Karpas-422 (cell line): ENCODE data around the gene C16orf96. TPM values are rescaled to one million over a fixed set of nuclear protein-coding genes. Genes with fewer than 3 reads are reported as not detected.

ENCODE experiments used
- DNase-seq: peaks from one replicate; pipeline ENCODE4 v3.0.0-alpha.2; 2015
- H2AFZ ChIP-seq: fragments of 200-600 bp; sonication (generic); 2 replicates; pipeline ENCODE4 v1.6.1; 2014; ENCODE audit warnings: antibody characterized with exemption, low read length, mixed read lengths
- H3K27ac ChIP-seq: fragments of 200-600 bp; sonication (generic); 2 replicates; pipeline ENCODE4 v1.5.1; 2014; ENCODE audit warnings: mild to moderate bottlenecking, low read length, moderate library complexity
- H3K27me3 ChIP-seq: fragments of 200-600 bp; sonication (generic); 2 replicates; pipeline ENCODE4 v1.6.1; 2014; ENCODE audit warnings: low read length, mixed read lengths
- H3K36me3 ChIP-seq: fragments of 200-600 bp; sonication (generic); 2 replicates; pipeline ENCODE4 v1.6.1; 2014; ENCODE audit warnings: low read length, mixed read lengths; ENCODE audit not compliant: insufficient read depth
- H3K4me1 ChIP-seq: fragments of 200-600 bp; sonication (generic); 2 replicates; pipeline ENCODE4 v1.6.1; 2014; ENCODE audit warnings: mild to moderate bottlenecking, low read length, mixed read lengths
- H3K4me2 ChIP-seq: fragments of 200-600 bp; sonication (generic); 2 replicates; pipeline ENCODE4 v1.6.1; 2014; ENCODE audit warnings: low read length, low read depth, mild to moderate bottlenecking; ENCODE audit not compliant: poor library complexity, severe bottlenecking
- H3K4me3 ChIP-seq: fragments of 200-600 bp; sonication (generic); 2 replicates; pipeline ENCODE4 v1.5.1; 2014; ENCODE audit warnings: mild to moderate bottlenecking, antibody characterized with exemption, low read length, mixed read lengths
- H3K79me2 ChIP-seq: fragments of 200-600 bp; sonication (generic); 2 replicates; pipeline ENCODE4 v1.6.1; 2014; ENCODE audit warnings: mild to moderate bottlenecking, low read length, mixed read lengths
- H3K9ac ChIP-seq: fragments of 200-600 bp; sonication (generic); 2 replicates; pipeline ENCODE4 v1.6.0; 2014; ENCODE audit warnings: low read length
- H3K9me2 ChIP-seq: fragments of 200-600 bp; sonication (generic), shearing (Covaris generic); replicated peaks from 2 replicates; pipeline ENCODE4 v1.6.0; 2014; ENCODE audit warnings: mild to moderate bottlenecking, low read length, moderate library complexity; ENCODE audit not compliant: insufficient read depth
- H3K9me3 ChIP-seq: fragments of 300-700, 200-600 bp; sonication (generic); 2 replicates; pipeline ENCODE4 v1.6.1; 2014; ENCODE audit warnings: low read length, mixed read lengths
- H4K20me1 ChIP-seq: fragments of 200-600 bp; sonication (generic); 2 replicates; pipeline ENCODE4 v1.6.1; 2014; ENCODE audit warnings: mild to moderate bottlenecking, antibody characterized with exemption, low read length, low read depth; ENCODE audit not compliant: insufficient read depth
- total RNA-seq: library from RNA; depleted of rRNA; stranded (reverse); fragments of >200 nt; shearing (Covaris generic); gene quantifications from 2 replicates; pipeline ENCODE4 v1.2.3, GENCODE V29; 2014; ENCODE audit warnings: low replicate concordance

The C16orf96 gene
- total RNA-seq, 1 experiment from 2014 or later, result not detected

- no peak overlapping the region for H3K4me2 ChIP-seq
- H3K9me2 ChIP-seq, result no peaks in the 10 kb centered on the region
- H3K4me1 ChIP-seq, result no peaks in the 10 kb centered on the region
- no peak overlapping the region for H3K9ac ChIP-seq
- H3K4me3 ChIP-seq, result no peak overlapping the region
- H3K36me3 ChIP-seq, result no peaks in the 10 kb centered on the region
- no peaks in the 10 kb centered on the region; the same call in none of the 2 replicates for H3K9me3 ChIP-seq
- H2AFZ ChIP-seq, result no peak overlapping the region
- no peaks in the 10 kb centered on the region for H3K79me2 ChIP-seq
- DNase-seq, result no peak
- no peaks in the 10 kb centered on the region for H3K27me3 ChIP-seq
- no peak overlapping the region for H3K27ac ChIP-seq
- no peaks in the 10 kb centered on the region for H4K20me1 ChIP-seq
Measured at GRCh38 chr16:4537376-4538343, 18.5 kb upstream of the C16orf96 start.

- Histone ChIP-seq H4K20me1 (no peaks in the 10 kb centered on the region), H3K9me2 (no peaks in the 10 kb centered on the region), H3K4me2 (no peak within 1 kb of the TSS), H2AFZ (no peak within 1 kb of the TSS), H3K9me3 (no peaks in the 10 kb centered on the region; the same call in none of the 2 replicates), H3K9ac (no peak within 1 kb of the TSS), H3K27ac (no peak within 1 kb of the TSS), H3K79me2 (no peaks in the 10 kb centered on the region), H3K4me1 (no peaks in the 10 kb centered on the region), H3K36me3 (no peaks in the 10 kb centered on the region), H3K4me3 (no peak within 1 kb of the TSS), H3K27me3 (no peaks in the 10 kb centered on the region)
- DNase-seq, result no peak
Measured at GRCh38 chr16:4538350-4539235, 17.5 kb upstream of the C16orf96 start, which contains the start of gene CDIP1. Gene CDIP1, minus strand, starts transcription at chr16:4538773. Its CDS starts 24,643 bp downstream, at chr16:4514130.

GRCh38 chr16:4539716-4540284 lies 16.3 kb upstream of the C16orf96 start:
- Histone ChIP-seq H3K9me2 (no peaks in the 10 kb centered on the region), H4K20me1 (no peaks in the 10 kb centered on the region), H3K36me3 (no peaks in the 10 kb centered on the region), H2AFZ (no peak overlapping the region), H3K4me2 (no peak overlapping the region), H3K9me3 (no peaks in the 10 kb centered on the region; the same call in none of the 2 replicates), H3K79me2 (no peaks in the 10 kb centered on the region), H3K4me3 (no peak overlapping the region), H3K4me1 (peaks cover 4% of the 10 kb centered on the region; the same call in 1 of the 2 replicates), H3K27ac (no peak overlapping the region), H3K27me3 (no peaks in the 10 kb centered on the region), H3K9ac (no peak overlapping the region)
- DNase-seq, result no peak

- Histone ChIP-seq H2AFZ (no peak overlapping the region), H3K9me2 (no peaks in the 10 kb centered on the region), H3K4me3 (no peak overlapping the region), H3K4me2 (no peak overlapping the region), H3K9me3 (no peaks in the 10 kb centered on the region; the same call in none of the 2 replicates), H3K79me2 (no peaks in the 10 kb centered on the region), H3K27me3 (no peaks in the 10 kb centered on the region), H3K27ac (no peak overlapping the region), H3K36me3 (no peaks in the 10 kb centered on the region), H3K9ac (no peak overlapping the region), H3K4me1 (peaks cover 12% of the 10 kb centered on the region), H4K20me1 (no peaks in the 10 kb centered on the region)
- DNase-seq, result peak; percentile 40
Measured at GRCh38 chr16:4544473-4544872, 11.7 kb upstream of the C16orf96 start.

- H2AFZ ChIP-seq, result no peak overlapping the region
Measured at GRCh38 chr16:4548124-4548523, 8.0 kb upstream of the C16orf96 start.

GRCh38 chr16:4550591-4550990 lies 5.5 kb upstream of the C16orf96 start:
- Histone ChIP-seq H4K20me1 (no peaks in the 10 kb centered on the region), H3K9ac (no peak overlapping the region), H3K36me3 (no peaks in the 10 kb centered on the region), H3K4me1 (peaks cover under 1% of the 10 kb centered on the region), H3K4me3 (no peak overlapping the region), H3K27me3 (no peaks in the 10 kb centered on the region), H3K27ac (no peak overlapping the region), H3K9me3 (no peaks in the 10 kb centered on the region), H3K4me2 (no peak overlapping the region), H2AFZ (no peak overlapping the region), H3K9me2 (no peaks in the 10 kb centered on the region), H3K79me2 (no peaks in the 10 kb centered on the region)
- DNase-seq, result peak; percentile 35

More at GRCh38 chr16:4548124-4548523, 8.0 kb upstream of the C16orf96 start:
- Histone ChIP-seq H3K27ac (no peak overlapping the region), H3K4me2 (no peak overlapping the region), H3K4me3 (no peak overlapping the region), H3K4me1 (peaks cover 12% of the 10 kb centered on the region), H3K36me3 (no peaks in the 10 kb centered on the region), H4K20me1 (no peaks in the 10 kb centered on the region), H3K27me3 (no peaks in the 10 kb centered on the region), H3K79me2 (no peaks in the 10 kb centered on the region), H3K9me3 (no peaks in the 10 kb centered on the region), H3K9ac (no peak overlapping the region), H3K9me2 (no peaks in the 10 kb centered on the region)
- peak; percentile 36 for DNase-seq

- Histone ChIP-seq H3K36me3 (no peaks in the 10 kb centered on the region), H4K20me1 (no peaks in the 10 kb centered on the region), H3K9ac (no peak overlapping the region), H3K27me3 (no peaks in the 10 kb centered on the region), H3K79me2 (no peaks in the 10 kb centered on the region), H3K4me2 (no peak overlapping the region), H3K9me2 (no peaks in the 10 kb centered on the region), H3K4me1 (no peaks in the 10 kb centered on the region), H3K9me3 (no peaks in the 10 kb centered on the region), H3K27ac (no peak overlapping the region), H3K4me3 (no peak overlapping the region), H2AFZ (no peak overlapping the region)
- DNase-seq, result peak; percentile 14
Measured at GRCh38 chr16:4552541-4552940, 3.6 kb upstream of the C16orf96 start.
